Naive thymus-derived CD4-positive, alpha-beta T cell (primary cell): ENCODE data around the gene DLG2. TPM values are rescaled to one million over a fixed set of nuclear protein-coding genes. Genes with fewer than 3 reads are reported as not detected.
"Not testable (repeated sequence)": the region's sequence is repeated elsewhere in the genome, so short reads cannot be mapped to it uniquely, and the experiment has no call there.

Experiments used
- ATAC-seq: fragments of 150-1000 bp; cut with Tn5 transposase; 2 replicates; pipeline ENCODE4 v1.10.0; 2021; ENCODE audit warnings: mild to moderate bottlenecking, moderate library complexity
- CTCF ChIA-PET: fragments of 350-600 bp; sonication (Branson Sonifier 250); formaldehyde crosslinking; loops from one replicate; lab custom pipeline; 2021; ENCODE audit warnings: antibody characterized with exemption; lab: Charles Lee
- POLR2A ChIA-PET: fragments of 350-600 bp; sonication (Branson Sonifier 250); formaldehyde crosslinking; loops from one replicate; lab custom pipeline; 2021; ENCODE audit warnings: antibody characterized with exemption, inconsistent platforms; lab: Charles Lee
- DNase-seq, 9 donors: peaks; one replicate each; pipeline versions ENCODE4 v3.0.0 to v3.0.0-alpha.2; 2020 to 2022; ENCODE audit warnings: mixed read lengths in 1 of 9
- H3K27ac ChIP-seq: one replicate; pipeline ENCODE4 v1.7.0; 2013; ENCODE audit warnings: mild to moderate bottlenecking, low read depth, low read length, moderate library complexity
- H3K27me3 ChIP-seq, 2 donors: one replicate each; pipeline ENCODE4 v1.7.0; 2013; ENCODE audit warnings: low read length in 2 of 2, mild to moderate bottlenecking in 2 of 2, moderate library complexity in 2 of 2; ENCODE audit not compliant: control insufficient read depth in 2 of 2, insufficient read depth in 2 of 2
- H3K36me3 ChIP-seq, 3 experiments: 1 replicate in 2 of 3; 2 replicates in 1 of 3; pipeline ENCODE4 v1.7.0; 2013; ENCODE audit warnings: low read length in 3 of 3, mild to moderate bottlenecking in 3 of 3, moderate library complexity in 1 of 3; ENCODE audit not compliant: insufficient read depth in 3 of 3, control insufficient read depth in 2 of 3
- H3K4me1 ChIP-seq, 2 donors: one replicate each; pipeline ENCODE4 v1.7.0; 2013; ENCODE audit warnings: low read length in 2 of 2, mild to moderate bottlenecking in 2 of 2, moderate library complexity in 1 of 2; ENCODE audit not compliant: control insufficient read depth in 2 of 2, insufficient read depth in 2 of 2
- H3K4me3 ChIP-seq: 2 replicates; pipeline ENCODE4 v1.7.0; 2013; ENCODE audit warnings: mild to moderate bottlenecking, low read length
- H3K9me3 ChIP-seq, 3 experiments: 1 replicate in 2 of 3; 2 replicates in 1 of 3; pipeline ENCODE4 v1.7.0; 2013; ENCODE audit warnings: low read length in 3 of 3; ENCODE audit not compliant: control insufficient read depth in 2 of 3
- H3K27ac Mint-ChIP-seq, 9 donors: one replicate each; pipeline ENCODE4 v1.8.0; 2020 to 2022; ENCODE audit warnings: mixed read lengths in 9 of 9, mild to moderate bottlenecking in 8 of 9, moderate library complexity in 5 of 9, inconsistent platforms in 2 of 9
- H3K27me3 Mint-ChIP-seq, 5 donors: one replicate each; pipeline ENCODE4 v1.8.0; 2021 to 2022; ENCODE audit warnings: mixed read lengths in 5 of 5, mild to moderate bottlenecking in 1 of 5
- H3K36me3 Mint-ChIP-seq, 5 donors: one replicate each; pipeline ENCODE4 v1.8.0; 2020 to 2022; ENCODE audit warnings: mixed read lengths in 5 of 5, mild to moderate bottlenecking in 3 of 5, inconsistent platforms in 1 of 5
- H3K4me1 Mint-ChIP-seq, 7 donors: one replicate each; pipeline ENCODE4 v1.8.0; 2020 to 2022; ENCODE audit warnings: mixed read lengths in 7 of 7, mild to moderate bottlenecking in 3 of 7, inconsistent platforms in 1 of 7
- H3K4me3 Mint-ChIP-seq, 10 donors: one replicate each; pipeline ENCODE4 v1.8.0; 2020 to 2022; ENCODE audit warnings: mild to moderate bottlenecking in 10 of 10, mixed read lengths in 10 of 10, moderate library complexity in 6 of 10, inconsistent platforms in 2 of 10
- H3K9me3 Mint-ChIP-seq, 11 donors: one replicate each; pipeline ENCODE4 v1.8.0; 2020 to 2022; ENCODE audit warnings: mixed read lengths in 11 of 11, mild to moderate bottlenecking in 4 of 11, inconsistent platforms in 1 of 11, moderate library complexity in 1 of 11
- intact Hi-C, 2 donors: fragments of 100-400 bp; cut with micrococcal nuclease; formaldehyde crosslinking; loops; one replicate each; pipeline ENCODE4 v1.15.1; 2023
- polyA plus RNA-seq, 2 donors: library from polyadenylated mRNA; unstranded; fragments of 300-500 nt; fragmentation: Illumina TruSeq; gene quantifications; one replicate each; pipeline ENCODE4 v1.2.3, GENCODE V29; 2021
- total RNA-seq, 6 experiments: library from RNA in 5 of 6; stranded (reverse) in 5 of 6; gene quantifications; 1 replicate in 5 of 6; 2 replicates in 1 of 6; pipeline ENCODE4 v1.2.3 and lab custom pipeline; 2021 to 2026

The DLG2 gene
- total and polyA plus RNA-seq, 7 experiments from 2014 or later, result 0.64 to 6.1 (median 3.7) TPM

DNA sequence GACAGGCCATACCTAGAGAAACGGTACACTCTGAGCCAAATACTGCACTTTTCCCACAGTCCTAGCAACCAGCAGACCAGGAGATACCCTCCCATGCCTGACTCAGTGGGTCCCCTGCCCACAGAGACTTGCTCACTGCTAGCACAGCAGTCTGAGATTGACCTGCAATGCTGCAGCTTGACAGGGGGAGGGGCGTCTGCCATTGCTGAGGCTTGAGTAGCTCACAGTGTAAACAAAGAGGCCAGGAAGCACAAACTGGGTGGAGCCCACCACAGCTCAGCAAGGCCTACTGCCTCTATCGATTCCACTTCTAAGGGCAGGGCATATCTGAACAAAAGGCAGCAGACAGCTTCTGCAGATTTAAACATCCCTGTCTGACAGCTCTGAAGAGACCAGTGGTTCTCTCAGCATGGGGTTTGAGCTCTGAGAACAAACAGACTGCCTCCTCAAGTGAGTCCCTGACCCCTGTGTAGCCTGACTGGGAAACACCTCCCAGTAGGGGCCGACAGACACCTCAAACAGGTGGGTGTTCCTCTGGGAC is 231.6 kb downstream of the DLG2 start:
- H3K27ac ChIP-seq, H3K36me3 Mint-ChIP-seq, intact Hi-C loops, POLR2A ChIA-PET, ATAC-seq, H3K4me3 Mint-ChIP-seq, H3K36me3 ChIP-seq, DNase-seq, H3K27ac Mint-ChIP-seq, H3K27me3 ChIP-seq, H3K4me3 ChIP-seq, H3K27me3 Mint-ChIP-seq, CTCF ChIA-PET, H3K4me1 Mint-ChIP-seq, H3K4me1 ChIP-seq: not testable (repeated sequence)
- H3K9me3 ChIP-seq, result peaks cover 0 to 17% (median 0%) of the 10 kb centered on the region in 3 experiments
- peaks cover 20 to 75% (median 45%) of the 10 kb centered on the region in 11 donors for H3K9me3 Mint-ChIP-seq

DNA sequence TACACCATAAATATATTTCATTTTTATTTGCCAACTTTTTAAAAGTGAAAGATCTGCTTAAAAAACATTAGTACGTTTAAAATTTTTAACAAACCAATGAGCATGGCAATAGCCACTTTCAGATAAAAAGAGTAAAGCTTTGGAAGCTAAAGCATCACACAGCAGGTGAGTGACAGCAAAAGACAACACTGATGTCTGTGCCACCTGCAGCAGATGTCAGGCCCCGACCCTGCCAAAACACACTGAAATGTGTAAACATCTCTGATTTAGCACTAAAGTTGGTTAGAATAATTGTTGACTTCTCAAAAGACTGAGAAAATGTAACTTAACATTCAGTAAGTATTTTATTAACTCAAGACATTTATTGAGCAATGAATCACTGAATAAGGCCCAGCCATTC is 232.9 kb downstream of the DLG2 start:
- Mint-ChIP-seq H3K27me3 (no peaks in the 10 kb centered on the region), H3K36me3 (peaks cover 0 to 4% (median 3%) of the 10 kb centered on the region in 5 donors), H3K9me3 (peaks cover 22 to 88% (median 54%) of the 10 kb centered on the region in 11 donors), H3K27ac (no peak overlapping the region), H3K4me3 (no peak overlapping the region), H3K4me1 (no peaks in the 10 kb centered on the region)
- intact Hi-C loops, result no loop called here
- no peaks in the 10 kb centered on the region for H3K36me3 ChIP-seq
- DNase-seq (no peak), ATAC-seq (no peak)
- H3K4me1 ChIP-seq, result no peaks in the 10 kb centered on the region
- no peaks in the 10 kb centered on the region for H3K27me3 ChIP-seq
- no peak overlapping the region for H3K27ac ChIP-seq
- no peak overlapping the region for H3K4me3 ChIP-seq
- ChIA-PET POLR2A (no interaction called here), CTCF (no interaction called here)
- H3K9me3 ChIP-seq, result peaks cover 0 to 17% (median 0%) of the 10 kb centered on the region in 3 experiments

- Mint-ChIP-seq H3K36me3 (peaks cover 0 to 12% (median 0%) of the 10 kb centered on the region in 5 donors), H3K4me1 (no peaks in the 10 kb centered on the region), H3K27me3 (no peaks in the 10 kb centered on the region), H3K27ac (no peak overlapping the region), H3K9me3 (peaks cover 9 to 89% (median 39%) of the 10 kb centered on the region in 11 donors), H3K4me3 (no peak overlapping the region)
- peaks cover 0 to 21% (median 0%) of the 10 kb centered on the region in 3 experiments for H3K9me3 ChIP-seq
- no peaks in the 10 kb centered on the region for H3K27me3 ChIP-seq
- ATAC-seq, result no peak
- POLR2A ChIA-PET, result no interaction called here
- no peaks in the 10 kb centered on the region for H3K36me3 ChIP-seq
- H3K27ac ChIP-seq, result no peak overlapping the region
- CTCF ChIA-PET, result no interaction called here
- intact Hi-C loops, result no loop called here
- DNase-seq, result no peak
- no peaks in the 10 kb centered on the region for H3K4me1 ChIP-seq
- no peak overlapping the region for H3K4me3 ChIP-seq
Observed at GRCh38 chr11:85391141-85391540, 236.0 kb downstream of the DLG2 start.

DNA sequence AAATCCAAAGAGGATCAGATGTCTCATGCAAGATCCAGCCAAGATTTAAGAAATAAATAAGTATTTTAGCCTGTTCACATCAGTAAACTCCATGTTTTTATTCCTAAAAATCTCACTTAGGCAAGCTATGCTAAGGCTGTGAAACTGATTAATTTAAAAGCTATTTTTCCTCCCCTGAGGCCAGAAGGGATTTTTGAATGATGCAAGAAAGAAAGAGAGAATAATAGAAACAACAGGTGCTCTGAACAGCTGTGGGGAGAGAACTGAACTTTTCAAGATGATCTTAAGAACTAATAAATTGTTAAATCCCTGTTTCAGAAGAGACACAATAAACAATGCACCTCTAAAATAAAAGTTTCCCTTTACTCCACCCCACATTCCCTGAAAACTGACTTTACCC is 241.6 kb downstream of the DLG2 start:
- Mint-ChIP-seq H3K27me3 (no peaks in the 10 kb centered on the region), H3K4me3 (no peak overlapping the region), H3K36me3 (peaks cover 0 to 16% (median 0%) of the 10 kb centered on the region in 5 donors), H3K4me1 (no peaks in the 10 kb centered on the region), H3K9me3 (peaks cover 7 to 81% (median 26%) of the 10 kb centered on the region in 11 donors), H3K27ac (no peak overlapping the region)
- H3K4me3 ChIP-seq, result no peak overlapping the region
- no peaks in the 10 kb centered on the region for H3K27me3 ChIP-seq
- H3K4me1 ChIP-seq, result no peaks in the 10 kb centered on the region
- ATAC-seq, result no peak
- no peaks in the 10 kb centered on the region for H3K36me3 ChIP-seq
- ChIA-PET POLR2A (no interaction called here), CTCF (no interaction called here)
- no peak for DNase-seq
- H3K27ac ChIP-seq, result no peak overlapping the region
- intact Hi-C loops, result no loop called here
- peaks cover 0 to 11% (median 0%) of the 10 kb centered on the region in 3 experiments for H3K9me3 ChIP-seq

DNA sequence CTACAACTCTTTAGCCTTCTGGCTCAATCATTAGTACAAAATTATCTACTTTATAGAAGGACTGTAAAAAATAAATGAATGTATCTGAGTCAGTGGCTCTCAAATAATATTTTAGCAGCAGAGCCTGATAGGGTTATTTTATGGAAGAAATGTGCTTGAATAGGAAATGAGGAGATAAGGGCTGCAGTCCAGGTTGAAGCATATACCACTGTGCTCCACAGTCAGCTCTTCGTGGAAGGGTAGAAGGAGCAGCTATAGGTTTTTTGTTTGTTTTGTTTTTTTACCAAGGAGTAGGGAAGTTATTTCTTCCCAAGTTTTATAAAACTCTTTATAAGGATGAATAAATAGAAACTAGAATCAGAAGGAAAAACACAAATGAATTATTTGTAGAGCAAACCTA is 242.0 kb downstream of the DLG2 start:
- Histone ChIP-seq H3K36me3 (no peaks in the 10 kb centered on the region), H3K27ac (no peak overlapping the region), H3K27me3 (no peaks in the 10 kb centered on the region), H3K9me3 (peaks cover 0 to 11% (median 0%) of the 10 kb centered on the region in 3 experiments), H3K4me3 (no peak overlapping the region), H3K4me1 (no peaks in the 10 kb centered on the region)
- Mint-ChIP-seq H3K36me3 (peaks cover 0 to 16% (median 0%) of the 10 kb centered on the region in 5 donors), H3K4me3 (no peak overlapping the region), H3K27me3 (no peaks in the 10 kb centered on the region), H3K27ac (no peak overlapping the region), H3K4me1 (no peaks in the 10 kb centered on the region), H3K9me3 (peaks cover 8 to 81% (median 24%) of the 10 kb centered on the region in 11 donors)
- CTCF ChIA-PET, result no interaction called here
- ATAC-seq (no peak), DNase-seq (no peak)
- POLR2A ChIA-PET, result no interaction called here
- intact Hi-C loops, result no loop called here

DNA sequence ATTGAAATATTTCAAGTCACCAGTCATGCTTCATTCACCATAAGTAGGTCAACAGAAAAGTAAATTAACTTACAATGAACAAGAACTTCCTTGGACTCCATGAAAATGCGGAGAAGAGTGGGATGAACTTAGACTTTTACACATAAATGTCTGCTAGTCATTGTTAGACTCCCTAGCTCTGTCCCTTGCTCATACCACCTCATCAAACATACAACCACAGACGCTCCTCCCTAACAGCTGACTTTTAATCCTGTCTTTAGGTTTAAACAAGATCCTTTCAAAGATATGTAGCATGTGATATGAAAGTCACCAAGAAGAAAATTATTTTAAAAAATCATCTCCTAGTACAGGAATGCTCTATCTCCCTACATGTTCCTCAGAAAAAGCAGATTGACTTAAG is 248.1 kb downstream of the DLG2 start:
- intact Hi-C loops, result no loop called here
- Histone ChIP-seq H3K4me3 (no peak overlapping the region), H3K36me3 (no peaks in the 10 kb centered on the region), H3K4me1 (no peaks in the 10 kb centered on the region), H3K27me3 (no peaks in the 10 kb centered on the region), H3K9me3 (no peaks in the 10 kb centered on the region), H3K27ac (no peak overlapping the region)
- peaks cover 0 to 5% (median 0%) of the 10 kb centered on the region in 5 donors for H3K36me3 Mint-ChIP-seq
- no peak overlapping the region for H3K4me3 Mint-ChIP-seq
- H3K4me1 Mint-ChIP-seq, result no peaks in the 10 kb centered on the region
- POLR2A ChIA-PET, result no interaction called here
- CTCF ChIA-PET, result no interaction called here
- ATAC-seq (no peak), DNase-seq (no peak)
- peaks cover 2 to 71% (median 20%) of the 10 kb centered on the region in 11 donors for H3K9me3 Mint-ChIP-seq
- H3K27ac Mint-ChIP-seq, result no peak overlapping the region
- H3K27me3 Mint-ChIP-seq, result no peaks in the 10 kb centered on the region

- ATAC-seq (no peak), DNase-seq (no peak)
- Mint-ChIP-seq H3K9me3 (peaks cover 2 to 71% (median 19%) of the 10 kb centered on the region in 11 donors), H3K27ac (no peak overlapping the region), H3K36me3 (peaks cover 0 to 4% (median 0%) of the 10 kb centered on the region in 5 donors), H3K4me3 (no peak overlapping the region), H3K4me1 (no peaks in the 10 kb centered on the region), H3K27me3 (no peaks in the 10 kb centered on the region)
- H3K4me1 ChIP-seq, result no peaks in the 10 kb centered on the region
- H3K4me3 ChIP-seq, result no peak overlapping the region
- no peaks in the 10 kb centered on the region for H3K9me3 ChIP-seq
- ChIA-PET CTCF (interaction anchor here (0.6 kb wide), 1 partner anchor 12 kb away, joined by 4 read pairs; no protein-coding TSS in a partner anchor), POLR2A (no interaction called here)
- H3K36me3 ChIP-seq, result no peaks in the 10 kb centered on the region
- no peak overlapping the region for H3K27ac ChIP-seq
- intact Hi-C loops, result no loop called here
- H3K27me3 ChIP-seq, result no peaks in the 10 kb centered on the region
Observed at GRCh38 chr11:85377901-85378300, 249.2 kb downstream of the DLG2 start.
